ENCODE results near the gene METTL3. TPM values are rescaled to one million over a fixed set of nuclear protein-coding genes. Genes with fewer than 3 reads are reported as not detected.

Gene METTL3
- total and polyA plus RNA-seq, 2 of the 8 experiments (the other 6 are each of a cell fraction or from before 2014, with no cell fraction given) = 103 to 144 TPM

DNA sequence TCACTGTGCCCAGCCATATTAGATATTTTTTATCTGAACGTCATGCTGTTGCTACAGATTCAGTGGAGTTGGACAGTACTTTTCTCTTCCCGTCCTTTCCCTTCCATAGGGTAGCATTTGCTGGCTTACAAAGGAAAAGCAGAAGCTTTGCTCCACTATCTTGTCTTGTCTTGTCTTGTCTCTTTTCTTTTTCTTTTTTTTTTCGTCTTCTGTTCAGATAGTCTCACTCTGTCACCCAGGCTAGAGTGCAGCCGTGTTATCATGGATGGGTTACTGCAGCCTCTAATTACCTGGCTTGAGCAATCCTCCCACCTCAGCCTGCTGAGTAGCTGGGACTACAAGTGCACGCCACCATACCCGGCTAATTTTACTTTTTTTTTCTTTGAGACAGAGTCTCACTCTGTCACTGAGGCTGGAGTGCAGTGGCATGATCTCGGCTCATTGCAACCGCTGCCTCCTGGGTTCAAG, 47.6 kb upstream of the METTL3 start:
- no peak overlapping the region for H3K9ac ChIP-seq (replicated peaks in 1 of 4; ENCODE audit: extremely low read depth in 1 of 4, low read depth in 3 of 4, low read length in 3 of 4)
- ChIA-PET CTCF (ENCODE audit: partially characterized antibody) (interaction anchor here (0.6 to 4.5 kb wide), 9 partner anchors 17 to 1273 kb away, joined by 3 to 64 read pairs (median 3); partner anchors contain the start of gene SALL2), POLR2A (ENCODE audit: partially characterized antibody) (interaction anchor here (0.8 to 4.8 kb wide), 13 partner anchors 17 to 146 kb away, joined by 3 to 30 read pairs (median 5); partner anchors contain the start of genes METTL3, RAB2B, SALL2 and TOX4)
- H3K56ac ChIP-seq (replicated peaks; ENCODE audit: insufficient read length, low read depth, low read length) = no peak overlapping the region
- H2BK120ac ChIP-seq (replicated peaks; ENCODE audit: low read depth, low read length) = peak overlapping the region; percentile 9
- no peak overlapping the region for H3K14ac ChIP-seq (ENCODE audit: insufficient read length)
- no peaks in the 10 kb centered on the region for H4K20me1 ChIP-seq (replicated peaks in 1 of 2; ENCODE audit: control insufficient read depth in 1 of 2, insufficient read depth in 2 of 2, low read length in 2 of 2)
- H3K4me1 ChIP-seq (replicated peaks in 1 of 4; ENCODE audit: control insufficient read depth in 3 of 4, insufficient read depth in 4 of 4, low read length in 3 of 4) = peaks cover 4 to 18% (median 11%) of the 10 kb centered on the region in 4 experiments; a peak in 6 of 7 replicates
- no peaks in the 10 kb centered on the region for H3K9me3 ChIP-seq (ENCODE audit: insufficient read depth in 2 of 2, low read depth in 1 of 2, low read length in 1 of 2)
- H2BK15ac ChIP-seq (ENCODE audit: low read length) = peak overlapping the region; percentile 92
- no peak overlapping the region for H3K4me3 ChIP-seq (ENCODE audit: extremely low read depth in 1 of 4, insufficient read depth in 2 of 4, low read depth in 3 of 4, low read length in 4 of 4)
- 0 out of 2 replicates have a peak overlapping the region, but pooled peaks have one; percentile 86 for H2AK5ac ChIP-seq (ENCODE audit: low read depth, low read length)
- H3K4me2 ChIP-seq (ENCODE audit: insufficient read depth in 1 of 2, low read depth in 2 of 2, low read length in 2 of 2) = no peak overlapping the region
- H2BK12ac ChIP-seq (ENCODE audit: low read depth, low read length) = peak overlapping the region; percentile 100
- H3K79me1 ChIP-seq (ENCODE audit: low read depth, low read length) = no peaks in the 10 kb centered on the region
- peak overlapping the region; percentile 89 for H4K91ac ChIP-seq (replicated peaks; ENCODE audit: insufficient read length, low read length)
- H3K27me3 ChIP-seq (replicated peaks in 1 of 4; ENCODE audit: control insufficient read depth in 3 of 4, extremely low read depth in 1 of 4, insufficient read depth in 3 of 4, low read length in 3 of 4) = no peaks in the 10 kb centered on the region
- H3K4ac ChIP-seq (replicated peaks; ENCODE audit: insufficient read length, low read depth, low read length) = peak overlapping the region; percentile 17
- no peaks in the 10 kb centered on the region for H3K36me3 ChIP-seq (ENCODE audit: control insufficient read depth in 2 of 4, insufficient read depth in 4 of 4, low read length in 3 of 4)
- H2BK5ac ChIP-seq (ENCODE audit: low read depth, low read length) = peak overlapping the region; percentile 96
- H2AFZ ChIP-seq (ENCODE audit: low read length) = 0 out of 2 replicates have a peak overlapping the region, but pooled peaks have one; percentile 18
- H3K23ac ChIP-seq (ENCODE audit: insufficient read length) = no peak overlapping the region
- no peak overlapping the region for H3K27ac ChIP-seq (ENCODE audit: low read depth, low read length)
- FAIRE-seq (no peak), DNase-seq (ENCODE audit: low read depth in 1 of 2, low spot score in 2 of 2) (no peak)
- no peaks in the 10 kb centered on the region for H3K79me2 ChIP-seq (ENCODE audit: control insufficient read depth in 1 of 2, insufficient read depth in 2 of 2, low read length in 2 of 2)
- H4K8ac ChIP-seq (ENCODE audit: extremely low read depth, insufficient read depth, low read length) = no peak overlapping the region
- peak overlapping the region; percentile 35 for H4K5ac ChIP-seq (ENCODE audit: insufficient read length, low read depth, low read length)
- 87% methylated on average over 8 of the region's 8 CpGs; no CpG with 5 or more reads in 1 of the 2 experiments for WGBS, 2 experiments (ENCODE audit: extremely low coverage in 1 of 2, insufficient coverage in 1 of 2, insufficient read length in 1 of 2, insufficient replicate concordance in 2 of 2, low coverage in 1 of 2, low lambda C conversion rate in 2 of 2, missing lambda C conversion rate in 1 of 2)
- TF ChIP-seq POLR2A (IDR thresholded peaks at IDR 0.05; ENCODE audit: control extremely low read depth in 1 of 2, low read depth in 2 of 2, low read length in 2 of 2) = no peak
- no peak for TF ChIP-seq SIX5 (IDR thresholded peaks at IDR 0.05; ENCODE audit: low read depth, low read length)
- no peak for TF ChIP-seq HDAC2 (IDR thresholded peaks at IDR 0.05; ENCODE audit: borderline replicate concordance in 1 of 2, low read depth in 2 of 2, low read length in 2 of 2)
- no peak for TF ChIP-seq SP1 (IDR thresholded peaks at IDR 0.05; ENCODE audit: low read depth, low read length)
- TF ChIP-seq EP300 (IDR thresholded peaks at IDR 0.05; ENCODE audit: borderline replicate concordance in 1 of 2, low read depth in 2 of 2, low read length in 2 of 2) = no peak
- TF ChIP-seq BCL11A (IDR thresholded peaks at IDR 0.05; ENCODE audit: low read depth in 2 of 2, low read length in 2 of 2) = no peak
- TF ChIP-seq JUN (IDR thresholded peaks at IDR 0.05; ENCODE audit: low read depth, low read length) = no peak
- peaks cover 2% of the 10 kb centered on the region; the same call in 1 of the 2 replicates for H3K23me2 ChIP-seq (ENCODE audit: low read depth, low read length)
- H3K18ac ChIP-seq (ENCODE audit: extremely low read depth, low read length) = peak overlapping the region; percentile 17
- peak overlapping the region; percentile 97 for H2BK20ac ChIP-seq (ENCODE audit: low read length)
